DND-41 (cell line): ENCODE data around the gene EGFL8.

Source experiments
- ATAC-seq: fragments of 200-7000 bp; cut with Tn5 transposase; 3 replicates; pipeline ENCODE4 v1.9.1; 2021; ENCODE audit warnings: low read depth; ENCODE audit not compliant: insufficient read depth
- DNase-seq: peaks from one replicate; pipeline ENCODE4 v3.0.0-alpha.2; 2020
- H2AFZ ChIP-seq: 2 replicates; pipeline ENCODE4 v1.6.0; 2012; ENCODE audit warnings: low read depth, low read length
- H3K27ac ChIP-seq: 2 replicates; pipeline ENCODE4 v1.5.1; 2012; ENCODE audit warnings: low read length, inconsistent platforms
- H3K27me3 ChIP-seq: fragments of 200-600 bp; sonication (generic); 2 replicates; pipeline ENCODE4 v1.6.0; 2012; ENCODE audit warnings: low read length, mild to moderate bottlenecking, inconsistent platforms; ENCODE audit not compliant: insufficient read depth, poor library complexity
- H3K36me3 ChIP-seq: 2 replicates; pipeline ENCODE4 v1.5.1; 2012; ENCODE audit warnings: low read length, inconsistent platforms; ENCODE audit not compliant: insufficient read depth
- H3K4me1 ChIP-seq: 2 replicates; pipeline ENCODE4 v1.5.1; 2012; ENCODE audit warnings: mild to moderate bottlenecking, low read length; ENCODE audit not compliant: insufficient read depth
- H3K4me2 ChIP-seq: 2 replicates; pipeline ENCODE4 v1.6.0; 2012; ENCODE audit warnings: mild to moderate bottlenecking, moderate library complexity, low read length, inconsistent platforms; ENCODE audit not compliant: insufficient read depth
- H3K4me3 ChIP-seq, 2 experiments: fragments of 200-600 bp in 1 of 2; shearing (Covaris generic) in 1 of 2; 2 replicates each; pipeline ENCODE4 v1.5.1; 2012 to 2016; ENCODE audit warnings: inconsistent platforms in 2 of 2, low read length in 2 of 2, mild to moderate bottlenecking in 2 of 2, low read depth in 1 of 2, moderate library complexity in 1 of 2
- H3K79me2 ChIP-seq: 2 replicates; pipeline ENCODE4 v1.6.0; 2012; ENCODE audit warnings: low read length, inconsistent platforms; ENCODE audit not compliant: insufficient read depth
- H3K9ac ChIP-seq: 2 replicates; pipeline ENCODE4 v1.6.0; 2012; ENCODE audit warnings: low read depth, mild to moderate bottlenecking, inconsistent platforms, low read length, moderate library complexity
- H3K9me3 ChIP-seq: 2 replicates; pipeline ENCODE4 v1.5.1; 2012; ENCODE audit warnings: low read length, moderate library complexity, mild to moderate bottlenecking, inconsistent platforms; ENCODE audit not compliant: insufficient read depth, severe bottlenecking
- H4K20me1 ChIP-seq: 2 replicates; pipeline ENCODE4 v1.6.0; 2012; ENCODE audit warnings: low read length; ENCODE audit not compliant: insufficient read depth
- CTCF ChIP-seq: IDR thresholded peaks from 2 replicates; pipeline ENCODE4 v1.5.1; 2012; ENCODE audit warnings: borderline replicate concordance, low read length, moderate library complexity, mild to moderate bottlenecking; ENCODE audit not compliant: poor library complexity, severe bottlenecking; ENCODE audit errors: extremely low read depth
- EZH2 ChIP-seq: IDR thresholded peaks from 3 replicates; pipeline ENCODE4 v1.6.1; 2012; ENCODE audit warnings: borderline replicate concordance, low read depth, mild to moderate bottlenecking, moderate library complexity, low read length, inconsistent platforms; ENCODE audit not compliant: severe bottlenecking

EGFL8 gene

GRCh38 chr6:32167761-32168262, 3.4 kb downstream of the EGFL8 start:
- H4K20me1 ChIP-seq, result no peaks in the 10 kb centered on the region
- DNase-seq (no peak), ATAC-seq (no peak)
- H3K9ac ChIP-seq, result no peak overlapping the region
- peaks cover 58% of the 10 kb centered on the region for H3K36me3 ChIP-seq
- no peak overlapping the region for H3K4me2 ChIP-seq
- no peak overlapping the region for H3K27ac ChIP-seq
- no peaks in the 10 kb centered on the region for H3K79me2 ChIP-seq
- no peaks in the 10 kb centered on the region for H3K9me3 ChIP-seq
- no peaks in the 10 kb centered on the region for H3K27me3 ChIP-seq
- no peak overlapping the region for H2AFZ ChIP-seq
- no peak overlapping the region for H3K4me3 ChIP-seq
- no peaks in the 10 kb centered on the region for H3K4me1 ChIP-seq
- TF ChIP-seq EZH2, result no peak
- no peak for TF ChIP-seq CTCF

- H3K79me2 ChIP-seq, result no peaks in the 10 kb centered on the region
- H3K36me3 ChIP-seq, result peaks cover 57% of the 10 kb centered on the region
- no peak overlapping the region for H3K4me3 ChIP-seq
- no peak for TF ChIP-seq CTCF
- TF ChIP-seq EZH2, result no peak
- no peak for DNase-seq
- no peaks in the 10 kb centered on the region for H3K4me1 ChIP-seq
- H3K4me2 ChIP-seq, result no peak overlapping the region
- H3K27ac ChIP-seq, result no peak overlapping the region
- no peak for ATAC-seq
- no peaks in the 10 kb centered on the region for H3K27me3 ChIP-seq
- no peak overlapping the region for H3K9ac ChIP-seq
- H3K9me3 ChIP-seq, result no peaks in the 10 kb centered on the region
- no peaks in the 10 kb centered on the region for H4K20me1 ChIP-seq
- no peak overlapping the region for H2AFZ ChIP-seq
These were observed 4.0 kb downstream of the EGFL8 start for GRCh38 chr6:32168350-32168749.

- Histone ChIP-seq H3K4me3 (no peak overlapping the region), H4K20me1 (no peaks in the 10 kb centered on the region), H3K36me3 (peaks cover 57% of the 10 kb centered on the region), H3K27me3 (no peaks in the 10 kb centered on the region), H3K9ac (no peak overlapping the region), H3K4me2 (no peak overlapping the region), H3K79me2 (peaks cover 3% of the 10 kb centered on the region; the same call in 1 of the 2 replicates), H2AFZ (no peak overlapping the region), H3K9me3 (no peaks in the 10 kb centered on the region), H3K4me1 (no peaks in the 10 kb centered on the region), H3K27ac (no peak overlapping the region)
- ATAC-seq (0 out of 3 replicates have a peak, but pooled peaks have one; percentile 31), DNase-seq (no peak)
- peak; percentile 35 for TF ChIP-seq CTCF
- no peak for TF ChIP-seq EZH2
These were observed 4.6 kb downstream of the EGFL8 start for GRCh38 chr6:32168807-32169591.
